SK-N-SH treated with all-trans-retinoic acid at 6 μM for 48 hours (cell line): ENCODE measurements around the gene DOCK1.
A peak's percentile ranks its signal among the peaks of the same experiment; 100 is the strongest.

Experiments
- ATAC-seq: fragments of 200-7000 bp; cut with Tn5 transposase; 3 replicates; pipeline ENCODE4 v1.9.1; 2020; ENCODE audit warnings: mild to moderate bottlenecking, moderate library complexity
- BACH2 ChIP-seq: fragments of 250-450 bp; sonication (Bioruptor Pico); IDR thresholded peaks from 2 replicates; pipeline ENCODE4 v1.9.0; 2021; ENCODE audit warnings: mild to moderate bottlenecking, borderline replicate concordance
- ESRRG ChIP-seq: fragments of 250-450 bp; sonication (Bioruptor Pico); IDR thresholded peaks from 2 replicates; pipeline ENCODE4 v1.6.1; 2021; ENCODE audit warnings: mild to moderate bottlenecking
- ISL1 ChIP-seq: fragments of 250-450 bp; sonication (Bioruptor Pico); IDR thresholded peaks from 2 replicates; pipeline ENCODE4 v2.1.2; 2022; ENCODE audit warnings: mild to moderate bottlenecking, moderate library complexity
- OSR1 ChIP-seq: fragments of 250-450 bp; sonication (Bioruptor Pico); IDR thresholded peaks from 2 replicates; pipeline ENCODE4 v1.8.0; 2022; ENCODE audit warnings: moderate library complexity, mild to moderate bottlenecking, inconsistent platforms
- PATZ1 ChIP-seq: fragments of 250-450 bp; sonication (Bioruptor Pico); IDR thresholded peaks from 2 replicates; pipeline ENCODE4 v1.8.0; 2020; ENCODE audit warnings: mild to moderate bottlenecking, moderate library complexity, borderline replicate concordance
- RARB ChIP-seq: fragments of 250-450 bp; sonication (Bioruptor Pico); IDR thresholded peaks from 2 replicates; pipeline ENCODE4 v1.8.0; 2021; ENCODE audit warnings: mild to moderate bottlenecking, moderate library complexity
- SNAI2 ChIP-seq: fragments of 250-450 bp; sonication (Bioruptor Pico); IDR thresholded peaks from 2 replicates; pipeline ENCODE4 v1.5.0; 2020; ENCODE audit warnings: mild to moderate bottlenecking, moderate library complexity
- TCF4 ChIP-seq: fragments of 250-450 bp; sonication (Bioruptor Pico); IDR thresholded peaks from 2 replicates; pipeline ENCODE4 v1.8.0; 2021; ENCODE audit warnings: mild to moderate bottlenecking, moderate library complexity, borderline replicate concordance
- TOX ChIP-seq: fragments of 250-450 bp; sonication (Bioruptor Pico); IDR thresholded peaks from 2 replicates; pipeline ENCODE4 v1.8.0; 2021; ENCODE audit warnings: mild to moderate bottlenecking, moderate library complexity, borderline replicate concordance
- TSHZ2 ChIP-seq: fragments of 250-450 bp; sonication (Bioruptor Pico); IDR thresholded peaks from 2 replicates; pipeline ENCODE4 v1.5.0; 2020; ENCODE audit warnings: mild to moderate bottlenecking, moderate library complexity
- ZC3H10 ChIP-seq: fragments of 250-450 bp; sonication (Bioruptor Pico); IDR thresholded peaks from 2 replicates; pipeline ENCODE4 v1.5.1; 2021; ENCODE audit warnings: mild to moderate bottlenecking, moderate library complexity
- ZFP3 ChIP-seq: fragments of 250-450 bp; sonication (Bioruptor Pico); IDR thresholded peaks from 2 replicates; pipeline ENCODE4 v1.5.0; 2020; ENCODE audit warnings: mild to moderate bottlenecking, moderate library complexity
- ZFP30 ChIP-seq: fragments of 450-650 bp; formaldehyde crosslinking; IDR thresholded peaks from 2 replicates; pipeline ENCODE4 v1.5.0; 2022; ENCODE audit warnings: mild to moderate bottlenecking, moderate library complexity
- ZNF565 ChIP-seq: fragments of 450-650 bp; formaldehyde crosslinking; conservative IDR thresholded peaks from 2 replicates; pipeline ENCODE4 v1.5.0; 2020; ENCODE audit warnings: low read depth, mild to moderate bottlenecking, moderate library complexity
- ZNF70 ChIP-seq: fragments of 450-650 bp; formaldehyde crosslinking; IDR thresholded peaks from 2 replicates; pipeline ENCODE4 v1.5.0; 2020; ENCODE audit warnings: mild to moderate bottlenecking, moderate library complexity
- ZNF8 ChIP-seq: fragments of 450-650 bp; formaldehyde crosslinking; IDR thresholded peaks from 2 replicates; pipeline ENCODE4 v1.5.0; 2020; ENCODE audit warnings: mild to moderate bottlenecking, moderate library complexity
- TF ChIP-seq, protein P1 (sequence below): fragments of 250-450 bp; sonication (Bioruptor Pico); IDR thresholded peaks from 2 replicates; pipeline ENCODE4 v1.5.1; 2020; ENCODE audit warnings: low read depth, mild to moderate bottlenecking, moderate library complexity

Gene DOCK1

DNA sequence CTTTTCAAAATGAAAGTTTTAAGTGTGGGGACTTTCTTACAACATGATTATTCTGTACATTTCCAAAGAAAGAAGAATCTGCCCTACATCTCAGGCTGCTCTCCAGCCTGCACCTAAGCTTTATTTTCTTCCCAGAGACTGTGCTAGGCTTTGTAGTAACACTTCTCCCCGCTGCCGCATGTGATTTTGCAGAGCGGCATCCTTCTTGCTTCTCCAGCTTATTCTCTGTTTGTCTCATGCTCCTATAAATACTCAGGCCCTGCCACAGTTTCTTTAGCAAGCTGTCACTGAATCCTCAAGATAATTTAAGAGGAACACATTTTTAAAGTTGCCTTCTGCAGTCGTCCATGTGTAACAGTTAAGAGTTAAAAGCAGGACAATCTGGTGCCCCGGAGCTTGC lies 237.6 kb downstream of the DOCK1 start:
- no peak for ATAC-seq
- TF ChIP-seq ISL1 (no peak), ZNF565 (CRISPR knock-in tag) (no peak), ESRRG (CRISPR knock-in tag) (no peak), ZFP3 (CRISPR knock-in tag) (no peak), ZNF8 (CRISPR knock-in tag) (no peak), PATZ1 (CRISPR knock-in tag) (no peak), RARB (no peak), ZC3H10 (CRISPR knock-in tag) (no peak), ZFP30 (CRISPR knock-in tag) (no peak), BACH2 (CRISPR knock-in tag) (no peak), SNAI2 (CRISPR knock-in tag) (no peak), OSR1 (CRISPR knock-in tag) (no peak), ZNF70 (CRISPR knock-in tag) (no peak), TOX (CRISPR knock-in tag) (no peak)
- TF ChIP-seq, all 23 proteins: peak for 0

GRCh38 chr10:127145173-127145572 lies 239.9 kb downstream of the DOCK1 start:
- no peak for TF ChIP-seq ZNF565 (CRISPR knock-in tag)
- TF ChIP-seq TCF4 (CRISPR knock-in tag), result no peak
- ATAC-seq, result peak; percentile 48

DNA sequence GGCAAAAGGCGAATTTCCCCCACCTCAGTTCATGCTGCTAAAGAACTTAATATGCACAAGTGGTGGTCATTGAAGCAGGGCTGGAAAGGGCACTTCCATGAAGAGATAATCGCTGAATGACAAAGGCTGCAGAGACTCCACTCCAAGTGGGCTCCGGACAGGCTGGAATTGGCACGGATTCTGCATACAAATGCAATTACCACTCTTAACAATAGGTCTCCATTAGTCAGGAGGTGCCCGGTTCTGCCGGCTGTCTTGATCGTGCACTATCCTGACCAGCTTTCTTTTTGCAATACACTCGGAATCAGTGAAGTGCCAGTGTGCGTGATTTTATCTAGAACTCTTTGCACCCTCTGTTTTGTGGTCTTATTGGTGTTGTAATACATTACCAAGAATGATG lies 241.4 kb downstream of the DOCK1 start:
- no peak for ATAC-seq
- no peak for TF ChIP-seq SNAI2 (CRISPR knock-in tag)
- TF ChIP-seq ZFP3 (CRISPR knock-in tag), result no peak
- TF ChIP-seq BACH2 (CRISPR knock-in tag), result no peak
- TF ChIP-seq ZFP30 (CRISPR knock-in tag), result no peak
- TF ChIP-seq TOX (CRISPR knock-in tag), result no peak
- TF ChIP-seq OSR1 (CRISPR knock-in tag), result no peak
- no peak for TF ChIP-seq ESRRG (CRISPR knock-in tag)
- TF ChIP-seq TCF4 (CRISPR knock-in tag), result no peak
- TF ChIP-seq TSHZ2 (CRISPR knock-in tag), result no peak
- no peak for TF ChIP-seq ZC3H10 (CRISPR knock-in tag)

- no peak for TF ChIP-seq ZC3H10 (CRISPR knock-in tag)
- TF ChIP-seq ESRRG (CRISPR knock-in tag), result no peak
- peak; percentile 30; the same call in 1 of the 2 replicates for TF ChIP-seq ISL1
- TF ChIP-seq, all 23 proteins: peak for 1
- peak; percentile 62 for ATAC-seq
Measured at GRCh38 chr10:127148066-127148932, 243.1 kb downstream of the DOCK1 start.

GRCh38 chr10:127148933-127149220 lies 243.6 kb downstream of the DOCK1 start:
- TF ChIP-seq ZNF70 (CRISPR knock-in tag) (no peak), RARB (no peak), ZNF8 (CRISPR knock-in tag) (no peak), ISL1 (no peak), ZC3H10 (CRISPR knock-in tag) (no peak), ZNF565 (CRISPR knock-in tag) (no peak)
- TF ChIP-seq, protein P1, sequence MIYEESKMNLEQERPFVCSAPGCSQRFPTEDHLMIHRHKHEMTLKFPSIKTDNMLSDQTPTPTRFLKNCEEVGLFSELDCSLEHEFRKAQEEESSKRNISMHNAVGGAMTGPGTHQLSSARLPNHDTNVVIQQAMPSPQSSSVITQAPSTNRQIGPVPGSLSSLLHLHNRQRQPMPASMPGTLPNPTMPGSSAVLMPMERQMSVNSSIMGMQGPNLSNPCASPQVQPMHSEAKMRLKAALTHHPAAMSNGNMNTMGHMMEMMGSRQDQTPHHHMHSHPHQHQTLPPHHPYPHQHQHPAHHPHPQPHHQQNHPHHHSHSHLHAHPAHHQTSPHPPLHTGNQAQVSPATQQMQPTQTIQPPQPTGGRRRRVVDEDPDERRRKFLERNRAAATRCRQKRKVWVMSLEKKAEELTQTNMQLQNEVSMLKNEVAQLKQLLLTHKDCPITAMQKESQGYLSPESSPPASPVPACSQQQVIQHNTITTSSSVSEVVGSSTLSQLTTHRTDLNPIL (CRISPR knock-in tag), result no peak
- peak; percentile 56 for ATAC-seq
